ENCODE measurements around the gene FAM124B. TPM values are rescaled to one million over a fixed set of nuclear protein-coding genes. Genes with fewer than 3 reads are reported as not detected.

The FAM124B gene
- total RNA-seq, 1 experiment from 2014 or later, result 0.83 TPM

DNA sequence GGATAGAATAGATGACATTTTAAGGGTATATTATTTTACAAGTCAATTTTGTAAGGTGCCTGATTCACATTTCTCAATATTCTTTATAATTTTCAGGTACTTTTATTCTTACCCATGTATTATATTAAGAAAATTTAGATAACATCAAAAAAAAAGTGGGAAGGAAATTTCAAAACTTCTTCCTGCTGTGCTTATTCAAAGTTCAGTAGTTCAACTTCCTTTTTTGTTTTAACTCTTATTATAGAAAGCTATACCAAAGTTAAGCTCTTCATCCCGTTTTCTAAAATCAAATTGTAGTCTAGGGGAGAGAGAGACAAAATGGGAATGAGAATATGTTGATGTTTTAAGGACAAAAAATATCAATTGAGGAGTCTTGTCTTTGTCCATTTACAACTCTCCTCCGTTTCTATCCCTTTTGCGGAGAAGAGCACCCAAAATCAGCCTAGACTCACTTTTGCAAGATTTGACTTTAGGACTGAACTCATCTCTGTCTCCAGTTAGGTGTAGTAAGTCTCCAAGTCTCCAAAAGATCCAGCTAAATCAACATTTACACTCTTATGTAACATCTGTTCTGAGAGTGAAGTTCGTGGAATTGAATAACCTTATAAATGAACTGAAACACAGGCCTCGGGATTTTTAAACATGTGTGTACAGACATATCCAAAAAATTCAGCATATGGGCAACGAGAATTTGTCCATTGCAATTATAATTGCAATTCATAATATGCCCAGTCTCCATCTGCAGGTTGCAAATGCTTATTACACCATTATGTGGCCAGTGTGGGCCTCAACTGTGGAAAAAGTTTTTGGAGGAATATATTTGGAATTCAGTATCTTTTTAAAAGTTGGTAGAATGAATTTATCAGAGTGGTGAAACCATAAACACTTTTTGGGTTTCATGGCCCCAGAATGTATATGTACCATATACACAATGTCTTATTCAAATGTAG lies 23.9 kb downstream of the FAM124B start:
- no peaks in the 10 kb centered on the region for H3K36me3 Mint-ChIP-seq (ENCODE audit: insufficient read depth in 1 of 3, low read depth in 3 of 3)
- Histone ChIP-seq H2BK12ac (ENCODE audit: insufficient read length, low read depth, low read length) (no peak overlapping the region), H3K23me2 (ENCODE audit: insufficient read length, low read depth, low read length, poor library complexity, severe bottlenecking) (no peaks in the 10 kb centered on the region), H3K79me1 (ENCODE audit: insufficient read depth, low read depth, low read length, poor library complexity, severe bottlenecking) (no peaks in the 10 kb centered on the region), H3K18ac (ENCODE audit: insufficient read length, low read depth, low read length) (no peak overlapping the region), H4K8ac (replicated peaks; ENCODE audit: insufficient read length, low read depth, low read length) (no peak overlapping the region), H2AFZ (ENCODE audit: low read length) (no peak overlapping the region), H3K79me2 (ENCODE audit: insufficient read depth, low read length) (no peaks in the 10 kb centered on the region), H3K14ac (ENCODE audit: insufficient read depth, low read length) (no peak overlapping the region), H2BK20ac (ENCODE audit: low read depth, low read length, poor library complexity, severe bottlenecking) (no peak overlapping the region), H3K4me2 (ENCODE audit: insufficient read depth, insufficient read length, low read length) (no peak overlapping the region), H3K56ac (ENCODE audit: insufficient read length, low read depth, low read length) (no peak overlapping the region), H4K91ac (ENCODE audit: insufficient read length, low read depth, low read length) (no peak overlapping the region), H3K4ac (ENCODE audit: low read depth, low read length) (no peak overlapping the region), H3K27ac (ENCODE audit: insufficient read length, low read depth, low read length) (no peak overlapping the region), H3T11ph (ENCODE audit: low read length) (no peak overlapping the region), H3K23ac (ENCODE audit: insufficient read length, low read depth, low read length) (no peak overlapping the region), H3K9ac (ENCODE audit: extremely low read depth, insufficient read length, low read length) (no peak overlapping the region), H2BK120ac (ENCODE audit: low read depth, low read length, poor library complexity, severe bottlenecking) (no peak overlapping the region), H2BK15ac (ENCODE audit: low read depth, low read length) (no peak overlapping the region), H4K20me1 (ENCODE audit: control insufficient read depth, insufficient read depth, insufficient read length) (no peaks in the 10 kb centered on the region), H3K9me3 (ENCODE audit: control insufficient read depth, low read depth, low read length) (no peaks in the 10 kb centered on the region), H3K4me1 (ENCODE audit: insufficient read depth, low read length) (no peaks in the 10 kb centered on the region), H2AK5ac (ENCODE audit: insufficient read length, low read length) (no peak overlapping the region), H4K5ac (ENCODE audit: insufficient read length, low read depth, low read length) (no peak overlapping the region), H2BK5ac (ENCODE audit: insufficient read length, low read length) (no peak overlapping the region), H3K27me3 (ENCODE audit: insufficient read depth, low read length) (no peaks in the 10 kb centered on the region)
- H3K4me3 Mint-ChIP-seq, result no peak overlapping the region
- no peak overlapping the region for H3K27ac Mint-ChIP-seq
- no peak for DNase-seq
- H3K4me1 Mint-ChIP-seq, result 0 out of 4 replicates have a peak, but pooled peaks cover 0 to 2% of the 10 kb centered on the region in 2 experiments
- TF ChIP-seq, protein P1, sequence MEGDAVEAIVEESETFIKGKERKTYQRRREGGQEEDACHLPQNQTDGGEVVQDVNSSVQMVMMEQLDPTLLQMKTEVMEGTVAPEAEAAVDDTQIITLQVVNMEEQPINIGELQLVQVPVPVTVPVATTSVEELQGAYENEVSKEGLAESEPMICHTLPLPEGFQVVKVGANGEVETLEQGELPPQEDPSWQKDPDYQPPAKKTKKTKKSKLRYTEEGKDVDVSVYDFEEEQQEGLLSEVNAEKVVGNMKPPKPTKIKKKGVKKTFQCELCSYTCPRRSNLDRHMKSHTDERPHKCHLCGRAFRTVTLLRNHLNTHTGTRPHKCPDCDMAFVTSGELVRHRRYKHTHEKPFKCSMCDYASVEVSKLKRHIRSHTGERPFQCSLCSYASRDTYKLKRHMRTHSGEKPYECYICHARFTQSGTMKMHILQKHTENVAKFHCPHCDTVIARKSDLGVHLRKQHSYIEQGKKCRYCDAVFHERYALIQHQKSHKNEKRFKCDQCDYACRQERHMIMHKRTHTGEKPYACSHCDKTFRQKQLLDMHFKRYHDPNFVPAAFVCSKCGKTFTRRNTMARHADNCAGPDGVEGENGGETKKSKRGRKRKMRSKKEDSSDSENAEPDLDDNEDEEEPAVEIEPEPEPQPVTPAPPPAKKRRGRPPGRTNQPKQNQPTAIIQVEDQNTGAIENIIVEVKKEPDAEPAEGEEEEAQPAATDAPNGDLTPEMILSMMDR (conservative IDR thresholded peaks at IDR 0.05), result no peak; the same call in 2 of the 3 replicates
- WGBS (ENCODE audit: extremely low coverage, insufficient read length, low lambda C conversion rate), result no CpG with 5 or more reads among the region's 6 CpGs
- no peaks in the 10 kb centered on the region for H3K9me3 Mint-ChIP-seq
- H3K27me3 Mint-ChIP-seq (ENCODE audit: low read depth), result no peaks in the 10 kb centered on the region
